Tibial artery (tissue), 4 donors: ENCODE measurements around the gene C2orf69.

ENCODE experiments used
- DNase-seq, 2 donors: peaks; one replicate each; pipeline ENCODE4 v3.0.0-alpha.2; 2019
- H3K27ac ChIP-seq, 2 donors: fragments of 200-600 bp; sonication (generic) in 1 of 2; 1 replicate in 1 of 2; 2 replicates in 1 of 2; pipeline ENCODE4 v1.5.1; 2018 to 2019; ENCODE audit warnings: mild to moderate bottlenecking in 1 of 2
- H3K27me3 ChIP-seq, 2 donors: fragments of 200-600 bp; sonication (generic) in 1 of 2; one replicate each; pipeline versions ENCODE4 v1.5.1 to v1.6.0; 2016 to 2019
- H3K36me3 ChIP-seq, 3 donors: fragments of 200-600 bp; sonication (generic) in 2 of 3; one replicate each; pipeline ENCODE4 v1.5.1; 2016 to 2019; ENCODE audit warnings: mild to moderate bottlenecking in 2 of 3
- H3K4me1 ChIP-seq, 4 donors: fragments of 200-600 bp; sonication (generic) in 2 of 4; 1 replicate in 3 of 4; 2 replicates in 1 of 4; pipeline ENCODE4 v1.5.1; 2016 to 2019
- H3K4me3 ChIP-seq, 2 donors: fragments of 200-600 bp; sonication (generic) in 1 of 2; 1 replicate in 1 of 2; 2 replicates in 1 of 2; pipeline ENCODE4 v1.5.1; 2018 to 2019; ENCODE audit warnings: mild to moderate bottlenecking in 2 of 2
- H3K9me3 ChIP-seq, 3 donors: fragments of 200-600 bp; sonication (generic) in 1 of 3; one replicate each; pipeline ENCODE4 v1.5.1; 2016 to 2019
- CTCF ChIP-seq, 2 experiments: fragments of 200-600 bp in 1 of 2; fragments of 450-650 bp in 1 of 2; IDR thresholded peaks; one replicate each; pipeline ENCODE4 v1.5.1; 2017 to 2019; ENCODE audit warnings: antibody characterized with exemption in 2 of 2, mild to moderate bottlenecking in 1 of 2, moderate library complexity in 1 of 2
- intact Hi-C: fragments of 100-400 bp; cut with DNase I; formaldehyde crosslinking; loops from one replicate; pipeline ENCODE4 v1.15.0; 2023; ENCODE audit warnings: low total_unique reads

The C2orf69 gene

GRCh38 chr2:199955007-199955338, 43.9 kb downstream of the C2orf69 start:
- Histone ChIP-seq H3K27me3 (no peaks in the 10 kb centered on the region), H3K9me3 (no peaks in the 10 kb centered on the region), H3K36me3 (peaks cover under 1 to 15% (median 9%) of the 10 kb centered on the region in 3 donors), H3K4me3 (peak overlapping the region; percentile 77 to 89), H3K4me1 (peaks cover 0 to 44% (median 34%) of the 10 kb centered on the region in 4 donors), H3K27ac (peak overlapping the region; percentile 83 to 89)
- no peak for DNase-seq
- TF ChIP-seq CTCF (IDR thresholded peaks at IDR 0.05) = no peak
- intact Hi-C loops = no loop called here

GRCh38 chr2:199955339-199956061, 44.4 kb downstream of the C2orf69 start, which contains the start of the genes MAIP1 and TYW5:
MAIP1 (plus strand) TSS chr2:199955582; CDS start chr2:199955799, 217 bp downstream.
TYW5 (minus strand) TSS chr2:199955491; CDS start chr2:199955470, 21 bp downstream.
- peak within 1 kb of the TSS; percentile 83 to 89 for H3K27ac ChIP-seq
- DNase-seq = peak; percentile 74 to 87

GRCh38 chr2:199956062-199956380, 44.9 kb downstream of the C2orf69 start:
- peaks cover 11 to 19% (median 19%) of the 10 kb centered on the region in 3 donors for H3K36me3 ChIP-seq
- intact Hi-C loops = no loop called here
- H3K4me1 ChIP-seq = peaks cover 0 to 44% (median 34%) of the 10 kb centered on the region in 4 donors
- H3K4me3 ChIP-seq = peak overlapping the region; percentile 77 to 89
- H3K27me3 ChIP-seq = no peaks in the 10 kb centered on the region
- H3K27ac ChIP-seq = peak overlapping the region; percentile 83 to 89
- DNase-seq = no peak
- H3K9me3 ChIP-seq = no peaks in the 10 kb centered on the region
- no peak for TF ChIP-seq CTCF (IDR thresholded peaks at IDR 0.05)

More at GRCh38 chr2:199955339-199956061, 44.4 kb downstream of the C2orf69 start, which contains the start of the genes MAIP1 and TYW5:
- no peaks in the 10 kb centered on the region for H3K27me3 ChIP-seq
- intact Hi-C loops = no loop called here
- peak within 1 kb of the TSS; percentile 77 to 89 for H3K4me3 ChIP-seq
- H3K36me3 ChIP-seq = peaks cover 6 to 15% (median 14%) of the 10 kb centered on the region in 3 donors
- no peaks in the 10 kb centered on the region for H3K9me3 ChIP-seq
- peak in 1 of 2 experiments; percentile 17 for TF ChIP-seq CTCF (IDR thresholded peaks at IDR 0.05)
- H3K4me1 ChIP-seq = peaks cover 0 to 44% (median 34%) of the 10 kb centered on the region in 4 donors

- peaks cover 31 to 39% (median 38%) of the 10 kb centered on the region in 3 donors for H3K36me3 ChIP-seq
- H3K27ac ChIP-seq = no peak overlapping the region
- H3K4me3 ChIP-seq = no peak overlapping the region
- DNase-seq = no peak
- TF ChIP-seq CTCF (IDR thresholded peaks at IDR 0.05) = no peak
- intact Hi-C loops = no loop called here
- H3K9me3 ChIP-seq = no peaks in the 10 kb centered on the region
- peaks cover 0 to 42% (median 33%) of the 10 kb centered on the region in 4 donors for H3K4me1 ChIP-seq
- no peaks in the 10 kb centered on the region for H3K27me3 ChIP-seq
Measured at GRCh38 chr2:199958014-199958413, 46.9 kb downstream of the C2orf69 start.

- intact Hi-C loops = no loop called here
- TF ChIP-seq CTCF (IDR thresholded peaks at IDR 0.05) = no peak
- Histone ChIP-seq H3K36me3 (peaks cover 54 to 75% (median 64%) of the 10 kb centered on the region in 3 donors), H3K4me3 (no peak overlapping the region), H3K4me1 (peaks cover 0 to 14% (median 5%) of the 10 kb centered on the region in 4 donors), H3K27ac (no peak overlapping the region), H3K27me3 (no peaks in the 10 kb centered on the region), H3K9me3 (no peaks in the 10 kb centered on the region)
- DNase-seq = no peak
Measured at GRCh38 chr2:199962203-199962602, 51.1 kb downstream of the C2orf69 start.
